ENCODE results near the gene JSRP1.
"Not testable (repeated sequence)": the region's sequence is repeated elsewhere in the genome, so short reads cannot be mapped to it uniquely, and the experiment has no call there.

JSRP1 gene

DNA sequence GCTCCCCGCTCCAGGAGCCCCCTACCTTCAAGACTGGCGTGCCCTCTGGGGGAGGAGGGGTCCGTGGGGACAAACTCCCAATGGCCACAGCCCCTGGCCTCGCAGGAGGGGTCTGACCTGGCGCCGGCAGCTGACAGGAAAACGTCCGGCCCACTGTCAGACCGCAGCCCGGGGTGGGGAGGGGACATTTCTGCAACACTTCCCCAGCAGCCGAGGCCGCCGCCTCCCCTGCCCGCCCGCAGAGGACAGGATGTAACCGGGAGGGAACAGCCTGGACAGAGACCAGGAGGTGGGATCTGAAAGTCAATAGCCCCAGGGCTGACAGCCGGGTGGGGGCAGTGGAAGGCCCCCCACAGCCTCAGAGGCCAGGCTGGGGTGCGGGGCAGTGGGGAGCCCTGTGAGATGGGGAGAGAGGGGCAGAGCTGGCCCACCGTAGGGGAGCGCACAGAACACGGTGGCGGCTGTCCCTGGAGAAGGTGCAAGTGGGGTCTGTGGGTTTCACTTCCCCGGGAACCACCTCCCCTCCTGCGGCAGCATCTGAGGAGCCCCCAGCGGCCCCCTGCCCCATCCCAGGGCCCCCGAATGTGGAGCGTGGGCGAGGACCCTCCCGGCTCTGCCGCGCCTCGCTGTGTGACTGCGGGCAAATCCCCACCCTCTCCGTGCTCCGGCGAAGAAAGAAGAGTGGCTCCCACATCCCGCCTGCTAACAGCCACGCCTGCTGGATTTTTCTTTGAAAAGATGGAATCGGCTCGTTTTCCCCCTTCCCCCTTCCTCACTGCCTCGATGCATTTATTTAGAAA, 26.0 kb upstream of the JSRP1 start, which contains the start of gene PEAK3:
Gene PEAK3 (minus strand): TSS at position 114 of the 800 bp plus-strand sequence. CDS start 1,244 bp downstream, outside the sequence.
- no peak for DNase-seq (ENCODE audit: low spot score)

DNA sequence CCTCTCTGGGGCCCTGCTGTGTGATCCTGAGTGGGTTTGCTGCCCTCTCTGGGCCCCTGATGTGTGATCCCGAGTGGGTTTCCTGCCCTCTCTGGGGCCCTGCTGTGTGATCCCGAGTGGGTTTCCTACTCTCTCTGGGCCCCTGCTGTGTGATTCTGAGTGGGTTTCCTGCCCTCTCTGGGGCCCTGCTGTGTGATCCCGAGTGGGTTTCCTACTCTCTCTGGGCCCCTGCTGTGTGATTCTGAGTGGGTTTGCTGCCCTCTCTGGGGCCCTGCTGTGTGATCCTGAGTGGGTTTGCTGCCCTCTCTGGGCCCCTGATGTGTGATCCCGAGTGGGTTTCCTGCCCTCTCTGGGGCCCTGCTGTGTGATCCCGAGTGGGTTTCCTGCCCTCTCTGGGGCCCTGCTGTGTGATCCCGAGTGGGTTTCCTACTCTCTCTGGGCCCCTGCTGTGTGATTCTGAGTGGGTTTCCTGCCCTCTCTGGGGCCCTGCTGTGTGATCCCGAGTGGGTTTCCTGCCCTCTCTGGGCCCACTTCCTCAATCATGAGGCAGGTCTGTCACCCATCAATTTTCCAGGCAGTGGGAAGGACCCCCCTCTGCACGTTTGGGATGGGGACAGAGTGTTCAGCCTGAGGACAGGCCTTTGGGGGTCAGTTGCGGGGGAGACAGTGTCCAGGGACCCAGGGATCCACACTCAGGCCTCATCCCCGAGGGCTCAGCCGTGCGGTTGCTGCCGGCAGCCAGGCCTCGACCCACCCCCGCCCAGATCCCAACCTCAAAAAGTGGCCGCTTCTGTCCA, 25.2 kb upstream of the JSRP1 start:
- DNase-seq (ENCODE audit: low spot score), result not testable (repeated sequence)

DNA sequence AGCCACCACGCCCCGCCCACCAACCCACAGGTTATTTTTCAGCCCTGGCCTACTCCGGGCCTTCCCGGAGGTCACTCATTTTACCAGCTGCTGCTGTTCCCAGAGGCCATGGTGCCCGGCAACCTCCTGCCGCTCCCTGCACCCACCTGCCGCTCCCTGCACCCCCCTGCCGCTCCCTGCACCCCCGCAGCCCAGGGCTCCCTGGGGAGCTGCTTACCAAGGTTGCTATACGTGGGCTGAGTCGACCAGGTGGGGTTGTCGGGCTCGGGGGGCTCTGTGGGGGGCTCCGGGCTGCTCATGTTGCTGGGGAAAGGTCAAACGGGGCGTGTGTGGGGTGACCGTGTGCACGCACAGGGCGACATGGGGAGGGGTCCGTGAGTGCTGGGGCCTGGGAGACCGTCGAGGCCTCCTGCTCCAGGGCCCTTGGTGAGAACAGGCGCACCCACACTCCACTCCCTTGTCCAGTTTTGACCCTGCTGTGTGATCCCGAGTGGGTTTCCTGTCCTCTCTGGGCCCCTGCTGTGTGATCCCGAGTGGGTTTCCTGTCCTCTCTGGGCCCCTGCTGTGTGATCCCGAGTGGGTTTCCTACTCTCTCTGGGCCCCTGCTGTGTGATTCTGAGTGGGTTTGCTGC, 24.5 kb upstream of the JSRP1 start:
- no peak for DNase-seq (ENCODE audit: low spot score)

DNA sequence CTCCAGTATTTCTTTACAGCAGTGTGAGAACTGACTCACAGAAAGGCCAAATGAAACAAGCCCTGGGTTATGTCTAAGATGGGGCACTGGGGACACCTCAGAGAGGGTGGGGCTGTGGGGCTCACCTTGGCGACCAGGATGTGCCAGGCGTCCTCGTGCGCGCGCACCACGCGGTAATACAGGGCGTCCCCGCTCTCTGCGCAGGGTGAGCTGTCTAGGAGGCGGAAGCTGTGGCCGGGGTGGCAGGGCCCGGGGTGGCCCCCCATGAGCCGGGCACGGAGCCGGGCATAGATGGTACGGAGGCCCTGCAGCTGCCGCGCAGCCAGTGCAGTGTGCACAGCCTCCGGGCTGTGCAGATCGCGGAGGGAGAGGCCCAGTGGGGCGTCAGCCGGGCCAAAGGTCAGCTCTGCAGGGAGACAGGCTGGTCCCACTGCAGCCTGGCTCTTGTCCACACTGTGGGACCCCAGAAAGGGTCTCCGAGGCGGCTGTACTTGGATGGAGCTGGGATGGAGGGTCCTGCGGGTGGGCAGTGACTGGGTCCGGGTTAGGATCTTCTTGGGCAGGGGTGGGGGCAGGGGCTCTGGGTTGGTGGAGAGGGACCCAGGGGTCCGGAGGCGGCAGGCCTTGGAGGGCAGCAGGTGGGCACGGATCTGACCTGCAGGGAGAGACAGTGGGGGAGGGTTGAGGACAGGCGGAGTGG, 22.4 kb upstream of the JSRP1 start:
- no peak for DNase-seq (ENCODE audit: low spot score)

DNA sequence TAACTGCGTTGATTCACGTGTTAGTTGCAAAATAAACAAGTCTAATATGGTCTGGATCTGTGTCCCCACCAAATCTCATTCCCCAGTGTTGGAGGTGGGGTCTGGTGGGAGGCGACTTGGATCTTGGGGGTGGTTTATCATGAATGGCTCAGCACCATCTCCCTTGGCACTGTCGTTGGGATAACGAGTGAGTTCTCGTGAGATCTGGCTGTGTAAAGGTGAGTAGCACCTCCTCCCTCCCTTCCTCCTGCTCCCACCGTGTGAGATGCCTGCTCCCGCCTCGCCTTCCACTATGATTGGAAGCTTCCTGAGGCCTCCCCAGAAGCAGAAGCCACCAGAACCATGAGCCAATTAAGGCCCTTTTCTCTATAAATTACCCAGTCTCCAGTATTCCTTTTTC, 20.9 kb upstream of the JSRP1 start:
- no peak for DNase-seq (ENCODE audit: low spot score)

DNA sequence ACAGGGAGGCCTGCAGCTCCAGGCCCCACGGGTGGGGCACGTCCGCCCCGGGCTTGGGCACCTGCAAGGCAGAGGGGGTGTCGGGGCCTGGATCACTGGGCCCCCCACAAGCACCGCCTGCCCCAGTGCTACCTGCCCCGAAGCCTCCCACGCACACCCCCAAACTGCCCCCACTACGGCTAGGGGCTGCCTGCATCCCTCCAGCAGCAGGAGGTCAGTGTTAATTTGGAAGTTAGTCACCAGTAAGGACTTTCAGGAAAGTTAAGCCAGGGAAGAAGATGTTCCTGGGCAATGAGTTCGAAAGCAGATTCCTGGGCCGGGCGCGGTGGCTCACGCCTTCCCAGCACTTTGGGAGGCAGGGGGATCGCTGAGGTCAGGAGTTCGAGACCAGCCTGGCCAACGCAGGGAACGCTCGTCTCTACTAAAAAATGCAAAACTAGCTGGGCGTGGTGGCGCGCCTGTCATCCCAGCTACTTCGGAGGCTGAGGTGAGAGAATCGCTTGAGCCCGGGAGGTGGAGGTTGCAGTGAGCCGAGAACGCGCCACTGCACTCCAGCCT, 20.3 kb upstream of the JSRP1 start:
- no peak for DNase-seq (ENCODE audit: low spot score)

DNA sequence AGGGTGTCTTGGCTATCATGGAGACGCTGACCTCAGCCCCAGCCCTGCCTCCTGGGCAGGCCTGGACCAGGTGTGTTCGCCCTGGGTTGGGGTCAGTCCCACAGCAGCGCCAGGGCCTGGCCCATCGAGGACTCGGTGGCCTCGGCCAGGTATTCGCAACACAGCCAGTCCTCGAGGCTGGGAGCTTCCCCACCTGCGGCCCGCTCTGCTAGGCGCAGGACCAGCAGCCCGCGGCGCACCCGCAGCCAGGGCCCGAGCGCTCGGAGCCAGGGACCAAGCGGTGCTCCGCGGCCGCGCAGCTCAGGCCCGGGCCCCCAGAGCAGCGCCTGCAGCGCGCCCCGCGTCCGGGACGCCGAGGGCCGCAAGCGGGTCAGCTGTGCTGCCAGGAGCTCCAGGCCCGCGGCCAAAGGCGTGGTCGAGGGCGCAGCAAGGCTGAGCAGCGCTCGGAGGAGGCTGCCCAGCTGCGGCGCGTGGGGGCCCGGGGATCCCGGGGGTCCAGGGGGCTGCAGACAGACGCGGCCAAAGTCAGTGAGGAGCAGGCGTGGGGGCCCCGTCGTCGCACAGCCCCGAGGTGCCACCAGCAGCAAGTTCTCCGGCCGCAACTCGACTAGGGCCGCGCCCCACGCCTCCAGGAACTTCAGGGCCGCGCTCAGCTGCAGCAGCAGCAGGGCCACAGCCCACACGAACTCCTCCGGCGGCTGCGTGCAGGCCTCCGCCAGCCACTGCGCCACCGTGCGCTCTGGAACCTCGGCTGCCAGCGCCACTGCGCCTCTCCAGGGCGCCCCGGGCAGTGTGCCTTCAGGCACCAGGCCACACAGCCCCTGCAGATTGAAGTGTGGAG, 19.6 kb upstream of the JSRP1 start:
- DNase-seq (ENCODE audit: low spot score), result no peak

DNA sequence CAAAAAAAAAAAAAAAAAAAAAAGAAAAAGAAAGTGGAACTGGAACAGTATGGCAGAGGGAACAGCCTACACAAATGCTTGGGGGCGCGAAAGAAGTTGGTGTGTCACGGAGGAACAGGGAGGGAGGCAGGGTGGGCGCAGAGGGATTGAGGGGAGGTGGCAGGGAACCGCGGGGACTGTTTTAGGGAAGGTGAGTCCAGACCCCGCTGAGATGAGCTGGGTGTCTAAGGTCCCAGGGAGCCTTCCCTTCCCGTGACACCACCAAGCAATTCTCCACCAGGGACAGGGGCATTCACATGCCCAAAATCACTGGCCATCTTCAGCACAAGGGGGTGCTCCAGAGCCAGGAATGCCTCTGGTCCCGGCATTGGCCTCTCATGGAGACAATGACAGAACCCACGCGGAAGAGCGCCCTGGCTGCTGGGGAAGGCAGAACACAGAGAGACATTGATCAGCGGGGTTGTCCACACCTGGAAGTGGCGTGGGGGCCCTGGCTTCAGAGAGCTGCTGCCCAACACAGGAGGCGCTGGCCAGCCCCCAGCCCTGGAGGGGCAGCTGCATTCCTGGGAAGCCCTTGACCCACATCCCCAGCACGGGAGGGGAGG, 18.8 kb upstream of the JSRP1 start:
- no peak for DNase-seq (ENCODE audit: low spot score)

DNA sequence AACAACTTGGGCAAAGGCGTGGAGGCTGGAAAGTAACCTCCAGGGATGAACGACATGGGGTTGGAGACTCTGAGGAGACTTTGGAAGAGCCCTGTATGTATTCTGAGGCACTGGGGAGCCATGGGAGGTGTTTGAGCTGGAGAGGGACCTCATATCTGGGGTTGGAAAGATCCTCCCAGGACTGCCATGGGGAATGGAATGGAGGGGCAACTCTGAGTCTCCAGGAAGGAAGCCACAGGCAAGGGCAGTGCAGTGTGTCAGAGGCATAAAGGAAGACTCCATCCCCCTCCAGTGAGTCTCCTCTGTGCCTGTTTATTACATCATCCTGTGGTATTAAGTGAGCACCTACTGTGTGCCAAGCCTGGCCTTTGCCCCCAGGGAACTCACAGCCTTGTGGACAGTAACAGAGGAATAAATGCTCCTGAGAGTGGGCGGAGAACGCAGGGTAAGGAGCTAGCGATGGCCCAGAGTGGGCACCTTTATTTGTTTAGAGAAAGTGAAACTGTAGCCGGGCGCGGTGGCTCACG, 18.0 kb upstream of the JSRP1 start:
- DNase-seq (ENCODE audit: low spot score), result no peak

DNA sequence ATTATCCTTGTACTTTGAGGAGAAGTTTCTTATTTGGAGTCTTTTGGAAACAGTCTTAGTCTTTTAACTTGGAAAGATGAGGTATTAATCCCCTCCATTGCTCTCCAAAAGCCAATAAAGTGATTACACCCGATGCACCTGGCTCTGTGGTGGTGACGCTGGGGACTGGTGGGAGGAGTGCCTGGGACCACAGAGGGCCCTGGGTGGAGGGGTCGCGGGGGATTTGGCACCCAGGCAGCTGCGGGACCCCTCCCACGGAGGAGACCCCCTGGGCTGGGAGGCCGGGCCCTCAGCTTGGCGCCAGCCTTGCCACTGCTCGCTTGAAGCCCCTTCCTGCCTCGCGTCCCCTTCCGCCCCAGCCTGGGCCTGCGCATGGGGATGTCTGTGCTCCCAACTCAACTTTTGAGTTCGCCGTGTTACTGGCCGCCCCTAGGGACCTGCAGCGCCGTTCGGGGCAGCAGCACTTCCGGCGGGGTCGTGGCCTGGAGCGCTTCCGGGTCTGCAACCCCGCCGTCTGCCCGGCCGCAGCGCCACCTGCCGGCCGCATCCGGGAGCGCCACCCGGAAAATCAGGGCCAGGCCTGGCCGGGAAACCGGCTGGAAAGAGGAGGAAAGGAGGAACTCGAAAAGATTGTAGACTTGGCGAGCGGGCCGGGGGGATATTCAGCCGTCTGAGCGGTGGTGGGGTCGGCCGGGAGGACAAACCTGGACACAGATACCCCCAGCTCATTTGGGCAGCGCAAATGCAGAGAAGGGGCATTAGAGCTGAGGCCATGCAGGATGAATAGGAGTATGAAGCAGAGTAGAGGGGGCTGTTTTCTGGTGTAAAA, 17.4 kb upstream of the JSRP1 start:
- DNase-seq (ENCODE audit: low spot score), result peak; percentile 91

DNA sequence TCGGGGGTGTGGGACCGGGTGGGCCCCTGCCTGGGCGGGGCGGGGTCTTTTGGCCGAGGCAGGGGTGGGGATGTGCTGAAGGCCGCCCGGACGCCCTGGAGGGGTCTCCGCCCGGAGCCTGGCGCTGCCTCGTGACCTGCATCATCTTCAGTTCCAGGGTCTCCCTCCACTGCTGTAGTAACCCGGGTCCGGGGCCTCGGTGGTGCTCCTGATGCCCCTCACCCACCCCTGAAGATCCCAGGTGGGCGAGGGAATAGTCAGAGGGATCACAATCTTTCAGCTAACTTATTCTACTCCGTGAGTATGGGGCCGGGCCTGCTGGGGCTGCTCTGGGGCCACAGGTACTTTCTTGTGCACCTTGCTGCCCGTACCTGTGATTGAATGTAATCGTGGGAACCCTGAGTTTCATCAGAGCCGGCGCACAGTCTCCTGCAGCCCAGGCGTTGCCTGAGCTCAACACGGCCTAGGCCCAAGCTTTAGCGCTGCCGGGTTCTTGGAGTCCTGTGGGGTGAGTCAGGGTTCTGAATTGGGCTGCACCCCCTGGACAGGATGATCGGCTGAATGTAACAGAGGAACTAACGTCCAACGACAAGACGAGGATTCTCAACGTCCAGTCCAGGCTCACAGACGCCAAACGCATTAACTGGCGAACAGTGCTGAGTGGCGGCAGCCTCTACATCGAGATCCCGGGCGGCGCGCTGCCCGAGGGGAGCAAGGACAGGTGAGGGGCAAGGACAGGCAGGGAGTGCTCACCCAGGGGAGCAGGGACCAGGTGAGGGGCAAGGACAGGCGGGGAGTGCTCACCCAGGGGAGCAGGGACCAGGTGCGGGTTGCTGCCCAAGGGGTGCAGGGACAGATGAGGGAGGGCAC, 15.3 kb upstream of the JSRP1 start:
- DNase-seq (ENCODE audit: low spot score), result peak; percentile 63

DNA sequence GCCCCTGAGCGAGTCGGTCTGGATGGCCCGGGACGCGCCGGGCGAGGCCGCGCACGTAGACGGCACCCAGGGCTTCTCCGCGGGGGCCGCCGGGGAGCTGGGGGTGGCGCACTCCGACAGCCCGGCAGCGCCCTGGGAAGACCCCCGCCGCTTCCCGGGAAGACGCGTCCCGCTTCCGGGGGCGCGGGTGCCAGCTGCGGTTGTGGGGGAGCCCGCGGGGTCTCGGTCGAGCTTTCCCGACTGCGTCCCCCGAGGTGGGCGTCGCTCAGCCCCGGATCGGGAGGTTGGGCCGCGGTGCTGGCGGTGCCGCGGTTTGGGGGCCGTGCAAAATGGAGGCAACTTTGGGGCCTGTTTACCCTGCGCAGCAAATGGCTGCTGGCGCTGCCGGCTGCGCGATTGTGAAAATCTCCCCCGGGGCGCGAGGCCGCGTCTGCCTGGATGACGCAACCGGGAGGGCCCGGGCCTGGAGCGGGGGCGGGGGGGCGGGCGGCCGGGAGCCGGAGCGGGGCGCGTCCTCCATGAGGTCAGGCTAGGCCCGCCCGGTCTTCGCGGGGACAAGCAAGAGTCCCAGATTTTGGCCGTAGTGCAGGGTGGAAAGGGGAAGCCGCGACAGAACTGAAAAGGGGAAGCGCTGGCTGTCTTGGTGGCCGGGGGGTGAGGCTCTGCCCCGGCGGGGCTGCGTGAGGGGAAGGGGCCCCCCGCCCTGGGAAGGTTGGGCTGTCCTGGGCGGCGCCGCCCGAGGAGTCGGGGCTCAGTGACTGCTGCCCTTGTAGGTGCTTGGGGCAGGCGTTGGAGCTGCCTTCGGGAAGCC, 14.4 kb upstream of the JSRP1 start:
- DNase-seq (ENCODE audit: low spot score), result peak; percentile 90

DNA sequence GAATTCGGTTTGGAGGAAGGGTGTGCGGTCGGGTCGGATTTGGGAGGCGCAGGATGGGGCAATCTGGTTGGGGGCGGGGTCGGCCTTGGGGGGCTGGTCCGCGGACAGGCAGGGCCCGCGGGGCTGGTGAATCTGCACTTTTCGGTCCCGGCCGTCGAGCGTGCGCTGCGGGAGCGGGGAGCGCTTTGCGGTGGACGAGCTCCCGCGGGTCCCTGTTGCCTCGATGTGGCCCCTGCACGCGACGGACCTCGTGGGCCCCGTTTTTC, 13.9 kb upstream of the JSRP1 start:
- DNase-seq (ENCODE audit: low spot score), result no peak

DNA sequence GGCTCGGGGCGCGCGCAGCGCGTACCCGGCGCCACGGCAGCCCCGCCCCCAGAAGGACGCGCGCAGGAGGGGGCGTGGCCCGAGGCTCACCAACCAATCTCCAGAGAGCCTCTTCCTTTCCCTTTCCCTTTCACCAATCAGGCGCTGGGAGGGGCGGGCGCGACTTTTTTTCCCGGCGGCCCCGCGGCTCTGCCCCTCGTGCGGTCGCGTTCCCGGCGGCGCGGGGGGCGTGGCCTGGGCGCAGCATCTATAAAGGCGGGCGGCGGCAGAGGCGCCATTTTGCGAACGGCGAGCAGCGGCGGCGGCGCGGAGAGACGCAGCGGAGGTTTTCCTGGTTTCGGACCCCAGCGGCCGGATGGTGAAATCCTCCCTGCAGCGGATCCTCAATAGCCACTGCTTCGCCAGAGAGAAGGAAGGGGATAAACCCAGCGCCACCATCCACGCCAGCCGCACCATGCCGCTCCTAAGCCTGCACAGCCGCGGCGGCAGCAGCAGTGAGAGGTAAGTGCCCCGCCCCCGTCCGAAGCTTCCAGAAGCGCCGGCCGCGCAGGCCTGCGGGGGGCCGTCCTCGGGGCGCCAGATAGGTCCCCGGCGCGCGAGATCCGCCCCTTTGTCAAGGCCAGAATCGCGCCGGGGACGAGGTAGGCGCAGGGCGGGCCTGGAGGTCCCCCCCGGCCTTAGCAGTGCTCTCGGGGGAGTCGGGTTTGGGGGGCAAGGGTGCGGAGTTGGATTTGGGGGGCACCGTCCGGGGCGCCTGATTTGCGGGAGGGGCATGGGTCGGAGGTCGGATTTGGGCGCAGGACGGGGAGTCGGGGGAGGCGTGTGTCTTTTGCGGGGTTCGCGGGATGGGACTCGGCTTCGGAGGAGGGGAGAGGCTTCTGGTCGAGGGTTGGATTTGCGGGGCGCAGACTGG, 13.3 kb upstream of the JSRP1 start:
- peak; percentile 99 for DNase-seq (ENCODE audit: low spot score)

DNA sequence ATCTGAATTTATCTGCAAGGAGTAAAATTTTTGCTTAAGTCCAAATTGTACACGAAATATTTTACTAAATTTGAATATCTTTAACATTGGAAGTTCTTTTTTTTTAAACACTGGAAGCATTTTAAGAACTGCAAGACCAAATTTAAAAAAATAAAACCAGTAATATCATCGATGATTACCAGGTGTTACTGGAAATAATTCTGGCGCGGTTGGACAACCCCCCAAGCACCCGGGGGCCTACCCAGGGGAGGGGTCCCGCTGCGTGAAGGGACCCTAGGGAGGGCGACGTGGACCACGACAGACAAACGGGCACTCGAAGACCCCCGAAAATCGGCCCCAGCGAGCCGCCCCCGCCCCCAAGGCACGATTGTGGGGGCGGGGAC, 12.6 kb upstream of the JSRP1 start:
- no peak for DNase-seq (ENCODE audit: low spot score)

DNA sequence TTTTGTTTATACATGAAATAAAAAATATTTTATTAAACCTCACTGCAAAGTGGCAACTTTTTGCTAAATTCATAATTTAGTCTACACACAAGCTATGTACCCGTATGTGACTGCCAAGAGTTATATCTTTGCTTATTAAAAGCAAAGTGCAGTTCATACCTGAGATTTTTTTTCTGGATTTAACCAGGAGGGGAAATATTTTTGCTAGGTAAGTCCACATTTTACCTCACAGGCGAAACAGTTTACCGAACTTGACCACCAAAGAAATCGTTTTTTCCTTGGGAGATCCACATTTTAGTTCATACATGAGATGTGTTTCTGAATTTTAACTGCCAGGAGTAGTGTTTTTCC, 12.2 kb upstream of the JSRP1 start:
- DNase-seq (ENCODE audit: low spot score), result no peak

All from left forelimb (tissue), 1 donor.